Trophoblast cell (in vitro differentiated cells and primary cell): ENCODE measurements around the gene TGFB1.
A peak's percentile ranks its signal among the peaks of the same experiment; 100 is the strongest.

ENCODE experiments used
- DNase-seq, 2 donors: peaks; one replicate each; pipeline ENCODE4 v3.0.0-alpha.2; 2016
- H2AFZ ChIP-seq: 2 replicates; pipeline ENCODE4 v1.6.1; 2013; ENCODE audit warnings: low read length, moderate library complexity, mild to moderate bottlenecking; ENCODE audit not compliant: insufficient read depth, poor library complexity
- H2AK5ac ChIP-seq: 2 replicates; pipeline ENCODE4 v1.6.1; 2013; ENCODE audit warnings: mild to moderate bottlenecking, low read length
- H2BK120ac ChIP-seq: 2 replicates; pipeline ENCODE4 v1.6.1; 2013; ENCODE audit warnings: low read length, mild to moderate bottlenecking, moderate library complexity; ENCODE audit not compliant: insufficient read depth, poor library complexity
- H2BK12ac ChIP-seq: 2 replicates; pipeline ENCODE4 v1.6.1; 2013; ENCODE audit warnings: mild to moderate bottlenecking, low read length, moderate library complexity
- H2BK5ac ChIP-seq: 2 replicates; pipeline ENCODE4 v1.6.1; 2013; ENCODE audit warnings: low read length, low read depth, moderate library complexity, mild to moderate bottlenecking; ENCODE audit not compliant: poor library complexity
- H3K14ac ChIP-seq: 2 replicates; pipeline ENCODE4 v1.6.1; 2013; ENCODE audit warnings: mild to moderate bottlenecking, low read length
- H3K18ac ChIP-seq: 2 replicates; pipeline ENCODE4 v1.6.1; 2013; ENCODE audit warnings: mild to moderate bottlenecking, low read length
- H3K23ac ChIP-seq: 2 replicates; pipeline ENCODE4 v1.6.1; 2013; ENCODE audit warnings: low read length
- H3K27ac ChIP-seq: 2 replicates; pipeline ENCODE4 v1.5.1; 2013; ENCODE audit warnings: low read depth, mild to moderate bottlenecking, inconsistent platforms, low read length, moderate library complexity
- H3K27me3 ChIP-seq: 2 replicates; pipeline ENCODE4 v1.6.1; 2013; ENCODE audit warnings: inconsistent platforms, mild to moderate bottlenecking, low read length, moderate library complexity; ENCODE audit not compliant: insufficient read depth
- H3K36me3 ChIP-seq, 2 experiments: 1 replicate in 1 of 2; 2 replicates in 1 of 2; pipeline ENCODE4 v1.6.1; 2013; ENCODE audit warnings: low read length in 2 of 2, mild to moderate bottlenecking in 2 of 2, moderate library complexity in 1 of 2; ENCODE audit not compliant: insufficient read depth in 2 of 2, control insufficient read depth in 1 of 2
- H3K4ac ChIP-seq: 2 replicates; pipeline ENCODE4 v1.6.1; 2013; ENCODE audit warnings: low read depth, mild to moderate bottlenecking, low read length, moderate library complexity
- H3K4me1 ChIP-seq, 2 experiments: 1 replicate in 1 of 2; 2 replicates in 1 of 2; pipeline ENCODE4 v1.6.1; 2013; ENCODE audit warnings: low read length in 2 of 2, mild to moderate bottlenecking in 2 of 2, moderate library complexity in 1 of 2; ENCODE audit not compliant: insufficient read depth in 2 of 2, control insufficient read depth in 1 of 2
- H3K4me2 ChIP-seq: 2 replicates; pipeline ENCODE4 v1.6.1; 2013; ENCODE audit warnings: inconsistent platforms, mild to moderate bottlenecking, low read length, moderate library complexity
- H3K4me3 ChIP-seq: 2 replicates; pipeline ENCODE4 v1.5.1; 2013; ENCODE audit warnings: mild to moderate bottlenecking, low read depth, low read length, inconsistent platforms
- H3K79me1 ChIP-seq: one replicate; pipeline ENCODE4 v1.6.1; 2013; ENCODE audit warnings: low read length
- H3K79me2 ChIP-seq: 2 replicates; pipeline ENCODE4 v1.6.1; 2013; ENCODE audit warnings: low read length, mild to moderate bottlenecking; ENCODE audit not compliant: control insufficient read depth, insufficient read depth, poor library complexity
- H3K9ac ChIP-seq: 2 replicates; pipeline ENCODE4 v1.6.1; 2013; ENCODE audit warnings: mild to moderate bottlenecking, low read length
- H3K9me3 ChIP-seq: 2 replicates; pipeline ENCODE4 v1.6.1; 2013; ENCODE audit warnings: low read depth, mild to moderate bottlenecking, control low read depth, inconsistent platforms, low read length; ENCODE audit not compliant: insufficient read depth
- H4K12ac ChIP-seq: 2 replicates; pipeline ENCODE4 v1.6.1; 2013; ENCODE audit warnings: low read depth, mild to moderate bottlenecking, low read length, moderate library complexity
- H4K8ac ChIP-seq: 2 replicates; pipeline ENCODE4 v1.6.1; 2013; ENCODE audit warnings: low read depth, mild to moderate bottlenecking, low read length, moderate library complexity
- H4K91ac ChIP-seq: one replicate; pipeline ENCODE4 v1.6.1; 2013; ENCODE audit warnings: low read depth, mild to moderate bottlenecking, low read length, moderate library complexity
- WGBS: extraction: QIAGEN DNeasy Blood & Tissue Kit; methylation state at CpG from one replicate; pipeline ENCODE4 v1.1.7; 2013; ENCODE audit warnings: missing lambda C conversion rate; ENCODE audit not compliant: insufficient read length, insufficient coverage; ENCODE audit errors: extremely low coverage; 5-methylcytosine and 5-hydroxymethylcytosine counted together

The TGFB1 gene

DNA sequence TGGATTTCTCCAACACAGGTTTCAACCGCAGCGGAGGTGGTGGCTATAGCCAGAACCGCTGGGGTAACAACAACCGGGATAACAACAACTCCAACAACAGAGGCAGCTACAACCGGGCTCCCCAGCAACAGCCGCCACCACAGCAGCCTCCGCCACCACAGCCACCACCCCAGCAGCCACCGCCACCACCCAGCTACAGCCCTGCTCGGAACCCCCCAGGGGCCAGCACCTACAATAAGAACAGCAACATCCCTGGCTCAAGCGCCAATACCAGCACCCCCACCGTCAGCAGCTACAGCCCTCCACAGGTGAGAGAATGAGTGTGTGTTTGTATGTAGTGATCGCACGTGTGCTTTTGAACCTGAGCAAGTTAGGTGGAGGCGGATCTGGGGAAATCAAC lies 49.8 kb downstream of the TGFB1 start:
- H3K4me2 ChIP-seq = no peak overlapping the region
- H2BK12ac ChIP-seq = no peak overlapping the region
- no peak overlapping the region for H2BK5ac ChIP-seq
- no peak overlapping the region for H3K27ac ChIP-seq
- no peaks in the 10 kb centered on the region for H3K27me3 ChIP-seq
- no peak overlapping the region for H3K9ac ChIP-seq
- H3K79me1 ChIP-seq = no peaks in the 10 kb centered on the region
- no peaks in the 10 kb centered on the region for H3K79me2 ChIP-seq
- no CpG with 5 or more reads among the region's 14 CpGs for WGBS
- H3K14ac ChIP-seq = no peak overlapping the region
- no peak for DNase-seq
- H3K23ac ChIP-seq = no peak overlapping the region
- H2AFZ ChIP-seq = no peak overlapping the region
- H3K9me3 ChIP-seq = no peaks in the 10 kb centered on the region
- H4K91ac ChIP-seq = no peak overlapping the region
- H3K36me3 ChIP-seq = peaks cover 66 to 78% of the 10 kb centered on the region in 2 experiments
- no peak overlapping the region for H4K8ac ChIP-seq
- no peak overlapping the region for H3K18ac ChIP-seq
- no peak overlapping the region for H2BK120ac ChIP-seq
- H3K4me3 ChIP-seq = no peak overlapping the region
- H3K4ac ChIP-seq = no peak overlapping the region
- H3K4me1 ChIP-seq = peaks cover under 1 to 2% of the 10 kb centered on the region in 2 experiments
- H4K12ac ChIP-seq = no peak overlapping the region
- no peak overlapping the region for H2AK5ac ChIP-seq

DNA sequence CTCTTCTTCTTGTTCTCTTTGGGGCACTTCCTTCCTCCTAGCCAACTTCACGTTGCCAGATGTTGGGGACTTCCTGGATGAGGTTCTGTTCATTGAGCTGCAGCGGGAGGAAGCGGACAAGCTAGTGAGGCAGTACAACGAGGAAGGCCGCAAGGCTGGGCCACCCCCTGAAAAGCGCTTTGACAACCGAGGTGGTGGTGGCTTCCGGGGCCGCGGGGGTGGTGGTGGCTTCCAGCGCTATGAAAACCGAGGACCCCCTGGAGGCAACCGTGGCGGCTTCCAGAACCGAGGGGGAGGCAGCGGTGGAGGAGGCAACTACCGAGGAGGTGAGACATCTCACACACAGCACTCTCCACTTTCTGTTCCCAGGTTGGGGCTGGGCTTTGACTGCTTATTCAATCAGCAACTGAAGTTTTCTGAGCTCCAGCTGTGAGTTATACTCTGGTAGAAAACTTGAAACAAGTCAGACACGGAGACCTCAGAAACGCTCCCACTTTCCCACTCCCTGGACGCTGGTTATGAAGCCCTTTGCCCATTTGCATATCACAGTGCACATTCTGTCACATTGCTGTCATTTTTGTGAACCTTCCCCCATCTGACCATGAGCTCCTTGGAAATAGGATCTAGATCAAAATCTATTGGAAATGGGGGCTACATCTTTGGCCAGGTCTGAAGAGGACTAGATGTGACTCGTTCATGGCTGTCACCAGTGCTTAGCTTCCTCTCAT lies 50.9 kb downstream of the TGFB1 start:
- Histone ChIP-seq H3K79me2 (no peaks in the 10 kb centered on the region), H4K12ac (no peak overlapping the region), H3K27ac (no peak overlapping the region), H2AK5ac (no peak overlapping the region), H2BK12ac (no peak overlapping the region), H4K8ac (no peak overlapping the region), H3K9me3 (no peaks in the 10 kb centered on the region), H3K79me1 (no peaks in the 10 kb centered on the region), H3K14ac (no peak overlapping the region), H3K4me2 (no peak overlapping the region), H3K4ac (no peak overlapping the region), H3K36me3 (peaks cover 69 to 84% of the 10 kb centered on the region in 2 experiments), H2AFZ (no peak overlapping the region), H3K23ac (no peak overlapping the region), H2BK120ac (no peak overlapping the region), H3K27me3 (no peaks in the 10 kb centered on the region), H3K4me1 (no peaks in the 10 kb centered on the region), H4K91ac (no peak overlapping the region), H2BK5ac (no peak overlapping the region), H3K9ac (no peak overlapping the region), H3K18ac (no peak overlapping the region), H3K4me3 (no peak overlapping the region)
- DNase-seq = no peak
- WGBS = no CpG with 5 or more reads among the region's 21 CpGs

DNA sequence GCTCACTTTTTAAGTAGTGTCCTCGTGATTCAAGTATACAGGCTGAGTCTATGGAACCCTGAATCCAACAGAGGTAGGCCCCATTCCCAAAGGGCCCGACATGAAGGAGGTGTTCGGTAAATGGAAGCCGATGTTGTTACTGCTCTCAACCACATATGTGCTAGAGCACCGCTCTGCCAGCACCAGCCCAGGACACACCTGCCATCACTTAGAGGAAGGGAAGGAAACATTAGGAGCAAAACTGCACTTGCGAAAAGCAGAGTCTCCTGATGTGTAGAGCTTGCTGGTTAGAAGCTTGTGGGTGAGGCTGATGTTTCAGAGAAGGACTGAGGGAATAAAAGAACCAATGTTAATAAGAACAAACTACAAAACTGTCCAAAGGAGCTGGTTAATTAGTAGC lies 53.2 kb downstream of the TGFB1 start:
- WGBS = no CpG with 5 or more reads among the region's 6 CpGs
- H3K9me3 ChIP-seq = no peaks in the 10 kb centered on the region
- no peak overlapping the region for H2AK5ac ChIP-seq
- no peaks in the 10 kb centered on the region for H3K4me1 ChIP-seq
- H3K4me2 ChIP-seq = no peak overlapping the region
- H4K12ac ChIP-seq = no peak overlapping the region
- no peak overlapping the region for H3K14ac ChIP-seq
- H2BK120ac ChIP-seq = no peak overlapping the region
- no peaks in the 10 kb centered on the region for H3K79me1 ChIP-seq
- H3K4me3 ChIP-seq = no peak overlapping the region
- H3K79me2 ChIP-seq = no peaks in the 10 kb centered on the region
- no peak overlapping the region for H3K23ac ChIP-seq
- no peak overlapping the region for H4K91ac ChIP-seq
- DNase-seq = no peak
- H2AFZ ChIP-seq = no peak overlapping the region
- no peaks in the 10 kb centered on the region for H3K27me3 ChIP-seq
- peaks cover 72 to 94% of the 10 kb centered on the region in 2 experiments for H3K36me3 ChIP-seq
- H3K27ac ChIP-seq = no peak overlapping the region
- H3K18ac ChIP-seq = no peak overlapping the region
- H4K8ac ChIP-seq = no peak overlapping the region
- no peak overlapping the region for H2BK5ac ChIP-seq
- no peak overlapping the region for H2BK12ac ChIP-seq
- no peak overlapping the region for H3K4ac ChIP-seq
- no peak overlapping the region for H3K9ac ChIP-seq

DNA sequence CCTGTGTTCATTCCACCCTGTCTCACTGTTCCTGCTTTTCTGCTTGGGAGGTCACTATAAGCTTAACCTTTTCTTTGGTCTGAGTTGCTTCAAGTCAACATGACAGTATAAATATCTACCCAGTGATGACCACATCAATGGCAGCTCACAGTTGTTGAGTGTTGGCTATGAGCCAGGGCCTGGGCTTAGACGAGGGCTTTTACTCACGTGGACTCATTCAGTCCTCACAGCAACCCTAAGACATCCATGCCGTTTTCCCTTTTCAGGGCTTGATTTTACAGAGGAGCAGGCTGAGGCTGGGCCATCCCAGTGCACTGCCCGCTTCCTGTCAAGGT lies 54.0 kb downstream of the TGFB1 start:
- H3K4me3 ChIP-seq = no peak overlapping the region
- H3K9ac ChIP-seq = no peak overlapping the region
- no peak overlapping the region for H2BK5ac ChIP-seq
- H3K9me3 ChIP-seq = no peaks in the 10 kb centered on the region
- H2AFZ ChIP-seq = no peak overlapping the region
- H3K18ac ChIP-seq = no peak overlapping the region
- H3K14ac ChIP-seq = no peak overlapping the region
- H3K79me1 ChIP-seq = no peaks in the 10 kb centered on the region
- no peak overlapping the region for H4K8ac ChIP-seq
- H3K36me3 ChIP-seq = peaks cover 69 to 92% of the 10 kb centered on the region in 2 experiments
- no peaks in the 10 kb centered on the region for H3K4me1 ChIP-seq
- no peak overlapping the region for H4K91ac ChIP-seq
- no peak overlapping the region for H3K23ac ChIP-seq
- H2AK5ac ChIP-seq = no peak overlapping the region
- no peaks in the 10 kb centered on the region for H3K27me3 ChIP-seq
- H4K12ac ChIP-seq = no peak overlapping the region
- no peak overlapping the region for H2BK120ac ChIP-seq
- H2BK12ac ChIP-seq = no peak overlapping the region
- H3K4me2 ChIP-seq = no peak overlapping the region
- H3K4ac ChIP-seq = no peak overlapping the region
- DNase-seq = peak in 1 of 2 donors; percentile 58
- WGBS = no CpG with 5 or more reads among the region's 4 CpGs
- H3K79me2 ChIP-seq = no peaks in the 10 kb centered on the region
- no peak overlapping the region for H3K27ac ChIP-seq
